HepG2 (cell line): ENCODE measurements around the gene CCDC74B. TPM values are rescaled to one million over a fixed set of nuclear protein-coding genes. Genes with fewer than 3 reads are reported as not detected.
"Not testable (repeated sequence)": the region's sequence is repeated elsewhere in the genome, so short reads cannot be mapped to it uniquely, and the experiment has no call there.

ENCODE experiments used
- ATAC-seq: fragments of 200-7000 bp; cut with Tn5 transposase; 3 replicates; pipeline ENCODE4 v1.9.1; 2020; ENCODE audit warnings: mild to moderate bottlenecking, moderate library complexity
- BruUV-seq: library from RNA; stranded (reverse); fragments of 400-500 nt; replicated peaks from 2 replicates; lab custom pipeline; 2021; lab: Mats Ljungman, UMichigan
- CTCF ChIA-PET: fragments of 300-600 bp; formaldehyde crosslinking; extraction: SDS; loops from one replicate; lab custom pipeline; 2021; ENCODE audit warnings: low total read pairs, inconsistent platforms, low intra/inter-chr PET ratio; lab: Yijun Ruan, JAX
- POLR2A ChIA-PET: fragments of 350-600 bp; sonication (Branson Sonifier 250); formaldehyde crosslinking; loops from one replicate; lab custom pipeline; 2020; ENCODE audit warnings: antibody characterized with exemption, inconsistent platforms; lab: Yijun Ruan, JAX
- DNase-seq: peaks from one replicate; pipeline ENCODE4 v3.0.0-alpha.2; 2015; ENCODE audit warnings: low spot score
- FAIRE-seq: peaks from 3 replicates; lab custom pipeline; 2011; peaks lifted over from hg19 to GRCh38; lab: Jason Lieb, UNC
- H2AFZ ChIP-seq: one replicate; pipeline ENCODE4 v1.6.1; 2011; ENCODE audit warnings: low read length, inconsistent platforms
- H3K27ac ChIP-seq: fragments of 300-600 bp; 3 replicates; pipeline ENCODE4 v1.8.0; 2011; ENCODE audit warnings: mixed run types, mild to moderate bottlenecking, mixed read lengths, low read length, inconsistent platforms; ENCODE audit not compliant: insufficient read depth; ENCODE audit errors: extremely low read length
- H3K27me3 ChIP-seq, 2 experiments: fragments of 200-600 bp in 1 of 2; 2 replicates in 1 of 2; 3 replicates in 1 of 2; pipeline versions ENCODE4 v1.6.0 to v1.8.0; 2011; ENCODE audit warnings: low read length in 2 of 2, mild to moderate bottlenecking in 2 of 2, moderate library complexity in 2 of 2, inconsistent platforms in 1 of 2; ENCODE audit not compliant: insufficient read depth in 2 of 2, control insufficient read depth in 1 of 2
- H3K36me3 ChIP-seq, 2 experiments: fragments of 200-600 bp in 1 of 2; replicated peaks in 1 of 2; 2 replicates in 1 of 2; 3 replicates in 1 of 2; pipeline versions ENCODE4 v1.5.1 to v1.8.0; 2011; ENCODE audit warnings: low read length in 2 of 2, inconsistent platforms in 1 of 2; ENCODE audit not compliant: insufficient read depth in 2 of 2, control insufficient read depth in 1 of 2
- H3K4me1 ChIP-seq: 2 replicates; pipeline ENCODE4 v1.5.1; 2012; ENCODE audit warnings: low read length, inconsistent platforms; ENCODE audit not compliant: insufficient read depth
- H3K4me2 ChIP-seq: 2 replicates; pipeline ENCODE4 v1.6.0; 2011; ENCODE audit warnings: low read depth, low read length, inconsistent platforms
- H3K4me3 ChIP-seq, 3 experiments: fragments of 200-600 bp in 1 of 3; sonication (generic), shearing (Covaris generic) in 1 of 3; replicated peaks in 1 of 3; 2 replicates each; pipeline ENCODE4 v1.5.1; 2011 to 2016; ENCODE audit warnings: low read length in 3 of 3, inconsistent platforms in 2 of 3, low read depth in 2 of 3, mild to moderate bottlenecking in 2 of 3, control low read depth in 1 of 3, mixed read lengths in 1 of 3; ENCODE audit not compliant: insufficient read depth in 1 of 3
- H3K79me2 ChIP-seq: one replicate; pipeline ENCODE4 v1.6.1; 2011; ENCODE audit warnings: low read length, inconsistent platforms; ENCODE audit not compliant: insufficient read depth
- H3K9ac ChIP-seq: 2 replicates; pipeline ENCODE4 v1.6.0; 2011; ENCODE audit warnings: mild to moderate bottlenecking, low read depth, low read length, inconsistent platforms; ENCODE audit not compliant: insufficient read depth
- H3K9me3 ChIP-seq: 2 replicates; pipeline ENCODE4 v1.5.1; 2012; ENCODE audit warnings: mild to moderate bottlenecking, low read length
- H4K20me1 ChIP-seq: 2 replicates; pipeline ENCODE4 v1.6.0; 2011; ENCODE audit warnings: inconsistent platforms, mild to moderate bottlenecking, low read length, moderate library complexity; ENCODE audit not compliant: insufficient read depth
- WGBS: methylation state at CpG from one replicate; pipeline ENCODE4 v1.1.6; 2017; ENCODE audit warnings: low lambda C conversion rate; 5-methylcytosine and 5-hydroxymethylcytosine counted together
- in situ Hi-C: cut with HindIII; loops from 2 replicates; pipeline ENCODE4 v1.10.0; 2017; ENCODE audit warnings: low pct_unique_long_range_greater_than_20kb; ENCODE audit not compliant: extremely low pct_ligation_motif_present
- intact Hi-C: fragments of 100-400 bp; cut with micrococcal nuclease; formaldehyde crosslinking; loops from one replicate; pipeline ENCODE4 v1.10.0; 2022; ENCODE audit not compliant: unreplicated experiment
- polyA plus RNA-seq, 8 experiments: library from polyadenylated mRNA; depleted of rRNA in 3 of 8; stranded (reverse) in 7 of 8; unstranded in 1 of 8; fragments of >200 nt; fragmentation: Illumina TruSeq in 4 of 8; extraction: Trizol in 4 of 8; gene quantifications; 2 replicates each; pipeline versions ENCODE4 v1.2.1 to v1.2.3, GENCODE V29; 2011 to 2016; ENCODE audit warnings: low read depth in 4 of 8, missing spikeins in 1 of 8, mixed read lengths in 1 of 8; ENCODE audit not compliant: insufficient read depth in 1 of 8
- total RNA-seq, 5 experiments: library from RNA; depleted of rRNA; stranded (reverse); fragments of >200 nt; fragmentation: Illumina TruSeq; extraction: Trizol; gene quantifications; 2 replicates each; pipeline ENCODE4 v1.2.3, GENCODE V29; 2016; ENCODE audit warnings: low read depth in 1 of 5

CCDC74B gene
- total and polyA plus RNA-seq, 2 of the 13 experiments (the other 11 are each of a cell fraction or from before 2014, with no cell fraction given): 0.07 to 0.11 TPM

GRCh38 chr2:130138841-130139251, 6.1 kb downstream of the CCDC74B start:
- H3K36me3 ChIP-seq, H3K4me1 ChIP-seq, CTCF ChIA-PET, DNase-seq, H3K9ac ChIP-seq, POLR2A ChIA-PET, H2AFZ ChIP-seq, H3K4me3 ChIP-seq, FAIRE-seq, H3K4me2 ChIP-seq, H3K9me3 ChIP-seq, intact Hi-C loops, H4K20me1 ChIP-seq, H3K27ac ChIP-seq, in situ Hi-C loops, BruUV-seq, H3K79me2 ChIP-seq: not testable (repeated sequence)
- WGBS: 54% methylated on average over 10 of the region's 15 CpGs
- ATAC-seq: peak; percentile 7; the same call in 2 of the 3 replicates
- H3K27me3 ChIP-seq: peaks cover 4 to 14% of the 10 kb centered on the region in 2 experiments; a peak in 4 of 5 replicates

- intact Hi-C loops, DNase-seq, H3K9ac ChIP-seq, H2AFZ ChIP-seq, in situ Hi-C loops, H3K36me3 ChIP-seq, ATAC-seq, FAIRE-seq, H3K27ac ChIP-seq, BruUV-seq, H3K4me2 ChIP-seq, H3K4me3 ChIP-seq, H3K79me2 ChIP-seq, H3K9me3 ChIP-seq, H3K4me1 ChIP-seq, POLR2A ChIA-PET, H4K20me1 ChIP-seq, CTCF ChIA-PET: not testable (repeated sequence)
- WGBS: 28% methylated on average over 4 of the region's 13 CpGs
- H3K27me3 ChIP-seq: peaks cover 2 to 11% of the 10 kb centered on the region in 2 experiments; a peak in 4 of 5 replicates
These were observed 6.6 kb downstream of the CCDC74B start for GRCh38 chr2:130138326-130138725.

- H3K4me1 ChIP-seq, CTCF ChIA-PET, H3K4me3 ChIP-seq, H3K27ac ChIP-seq, H3K4me2 ChIP-seq, H3K27me3 ChIP-seq, ATAC-seq, H3K9ac ChIP-seq, H3K9me3 ChIP-seq, in situ Hi-C loops, H4K20me1 ChIP-seq, intact Hi-C loops, POLR2A ChIA-PET, BruUV-seq, DNase-seq, H3K79me2 ChIP-seq, H2AFZ ChIP-seq, FAIRE-seq, H3K36me3 ChIP-seq: not testable (repeated sequence)
- 22% methylated on average over 3 of the region's 5 CpGs for WGBS
These were observed 7.8 kb downstream of the CCDC74B start for GRCh38 chr2:130137118-130137517.

- H4K20me1 ChIP-seq, in situ Hi-C loops, POLR2A ChIA-PET, H3K9ac ChIP-seq, intact Hi-C loops, H2AFZ ChIP-seq, H3K9me3 ChIP-seq, DNase-seq, H3K4me2 ChIP-seq, H3K27me3 ChIP-seq, H3K4me3 ChIP-seq, CTCF ChIA-PET, H3K36me3 ChIP-seq, BruUV-seq, ATAC-seq, FAIRE-seq, H3K4me1 ChIP-seq, H3K27ac ChIP-seq, H3K79me2 ChIP-seq: not testable (repeated sequence)
- WGBS: 36% methylated on average over 4 of the region's 10 CpGs
These were observed 8.4 kb downstream of the CCDC74B start for GRCh38 chr2:130136546-130136945.
